HG03196 (cell line): ENCODE results near the gene MSANTD3.
"Not testable (repeated sequence)": the region's sequence is repeated elsewhere in the genome, so short reads cannot be mapped to it uniquely, and the experiment has no call there.

ENCODE experiments used
- ATAC-seq: cut with Tn5 transposase; IDR thresholded peaks from one replicate; pipeline ENCODE4 v1.9.1; 2021; ENCODE audit not compliant: unreplicated experiment

MSANTD3 gene

GRCh38 chr9:100426530-100427365 is at the start of gene MSANTD3:
MSANTD3 (plus strand) TSS chr9:100427143; CDS start chr9:100441939, 14,796 bp downstream.
- peak; percentile 74 for ATAC-seq

GRCh38 chr9:100379862-100380261 is 47.1 kb upstream of the MSANTD3 start:
- ATAC-seq, result no peak

DNA sequence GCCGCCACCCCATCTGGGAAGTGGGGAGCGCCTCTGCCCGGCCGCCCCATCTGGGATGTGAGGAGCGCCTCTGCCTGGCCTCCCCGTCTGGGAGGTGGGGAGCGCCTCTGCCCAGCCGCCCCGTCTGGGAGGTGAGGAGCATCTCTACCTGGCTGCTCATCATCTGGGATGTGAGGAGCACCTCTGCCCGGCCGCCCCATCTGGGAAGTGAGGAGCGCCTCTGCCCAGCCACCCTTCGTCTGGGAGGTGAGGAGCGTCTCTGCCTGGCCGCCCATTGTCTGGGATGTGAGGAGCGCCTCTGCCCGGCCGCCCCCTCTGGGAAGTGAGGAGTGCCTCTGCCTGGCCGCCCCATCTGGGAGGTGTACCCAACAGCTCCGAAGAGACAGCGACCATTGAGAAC is 34.0 kb upstream of the MSANTD3 start:
- not testable (repeated sequence) for ATAC-seq

DNA sequence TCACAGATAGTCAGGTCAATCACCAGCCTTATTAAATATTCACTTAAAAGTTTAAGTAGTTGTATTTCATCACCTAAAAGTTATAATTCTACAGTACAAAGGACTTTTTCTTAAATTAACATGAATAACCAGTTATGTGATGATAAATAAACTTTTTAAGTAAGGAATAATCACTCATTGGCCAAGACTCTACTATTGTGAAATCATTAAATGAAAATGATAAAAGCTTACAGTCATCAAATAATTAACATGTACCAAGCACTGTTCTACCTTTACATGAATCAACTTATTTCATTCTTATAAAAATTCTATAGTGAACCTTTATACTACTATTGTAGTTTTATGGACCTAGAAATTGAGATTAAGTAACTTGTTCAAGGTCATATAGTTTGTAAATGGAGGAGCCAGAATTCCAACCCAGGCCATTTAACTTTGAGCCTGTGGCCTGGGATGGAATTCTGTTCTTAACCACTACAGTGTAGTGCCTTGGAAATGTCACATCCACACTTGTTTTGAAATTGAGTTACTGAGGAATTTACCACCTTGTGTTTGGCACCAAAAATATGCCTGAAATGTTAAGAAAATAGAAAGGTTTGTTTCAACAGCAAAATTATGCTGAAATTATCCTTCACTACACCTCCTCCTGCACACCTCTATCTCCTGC is 32.8 kb upstream of the MSANTD3 start:
- no peak for ATAC-seq

DNA sequence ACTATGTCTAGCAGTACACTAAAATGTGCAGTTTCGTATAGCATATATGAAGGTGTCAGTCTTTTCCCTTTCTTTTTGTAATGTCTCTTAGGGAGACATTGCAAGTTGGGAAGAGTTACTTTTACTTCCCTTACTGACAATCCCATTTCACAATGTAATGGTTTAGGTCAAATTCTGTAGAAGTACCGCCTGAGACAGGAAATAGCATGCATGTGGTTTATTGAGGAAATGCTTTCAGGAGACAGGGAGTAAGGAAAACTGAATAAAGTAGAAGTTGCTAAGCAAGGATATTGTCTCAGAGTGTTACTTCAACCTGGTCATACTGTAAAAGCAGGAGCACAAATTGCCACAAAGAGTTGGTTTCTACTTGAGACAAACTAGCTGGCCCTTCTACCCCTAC is 32.1 kb upstream of the MSANTD3 start:
- ATAC-seq, result no peak

- ATAC-seq, result no peak
Observed at GRCh38 chr9:100396769-100397168, 30.2 kb upstream of the MSANTD3 start.

DNA sequence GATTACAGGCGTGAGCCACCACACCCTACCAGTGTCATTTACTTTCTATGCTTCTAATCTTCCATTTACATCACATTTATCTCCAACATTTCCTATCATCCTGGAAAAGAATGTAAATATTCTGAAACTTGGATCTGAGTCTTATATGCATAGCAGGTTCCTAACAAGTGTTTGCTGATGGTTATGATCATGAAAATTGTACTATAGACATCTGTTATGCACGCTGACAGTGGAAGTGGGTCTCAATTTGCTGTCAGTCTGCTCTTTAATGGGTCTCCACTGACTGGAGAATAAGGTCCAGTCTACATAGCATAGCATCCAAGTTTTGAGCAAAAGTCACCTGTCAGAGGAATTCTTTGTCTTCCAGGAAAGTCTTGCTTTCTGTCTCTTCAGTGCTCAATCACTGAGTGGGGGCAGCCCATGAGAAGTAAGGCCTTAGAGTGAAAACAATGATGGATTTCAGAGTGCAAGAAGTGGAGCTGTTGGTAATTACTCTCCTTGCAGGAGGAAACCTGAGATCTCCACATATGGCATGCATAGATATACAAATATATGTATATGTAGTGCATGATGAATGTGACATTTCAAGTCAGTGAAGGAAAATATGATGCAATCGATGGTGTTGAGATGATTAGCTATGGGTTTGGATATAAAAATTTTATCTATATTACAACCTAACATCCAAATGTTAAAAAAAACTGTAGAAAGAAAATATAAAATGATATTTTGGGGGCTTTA is 29.2 kb upstream of the MSANTD3 start:
- no peak for ATAC-seq

- ATAC-seq, result no peak
Observed at GRCh38 chr9:100401042-100401441, 25.9 kb upstream of the MSANTD3 start.

GRCh38 chr9:100406962-100407361 is 20.0 kb upstream of the MSANTD3 start:
- ATAC-seq, result no peak

GRCh38 chr9:100408546-100409175 is 18.3 kb upstream of the MSANTD3 start:
- ATAC-seq, result no peak

GRCh38 chr9:100409176-100409556 is 17.8 kb upstream of the MSANTD3 start:
- no peak for ATAC-seq

DNA sequence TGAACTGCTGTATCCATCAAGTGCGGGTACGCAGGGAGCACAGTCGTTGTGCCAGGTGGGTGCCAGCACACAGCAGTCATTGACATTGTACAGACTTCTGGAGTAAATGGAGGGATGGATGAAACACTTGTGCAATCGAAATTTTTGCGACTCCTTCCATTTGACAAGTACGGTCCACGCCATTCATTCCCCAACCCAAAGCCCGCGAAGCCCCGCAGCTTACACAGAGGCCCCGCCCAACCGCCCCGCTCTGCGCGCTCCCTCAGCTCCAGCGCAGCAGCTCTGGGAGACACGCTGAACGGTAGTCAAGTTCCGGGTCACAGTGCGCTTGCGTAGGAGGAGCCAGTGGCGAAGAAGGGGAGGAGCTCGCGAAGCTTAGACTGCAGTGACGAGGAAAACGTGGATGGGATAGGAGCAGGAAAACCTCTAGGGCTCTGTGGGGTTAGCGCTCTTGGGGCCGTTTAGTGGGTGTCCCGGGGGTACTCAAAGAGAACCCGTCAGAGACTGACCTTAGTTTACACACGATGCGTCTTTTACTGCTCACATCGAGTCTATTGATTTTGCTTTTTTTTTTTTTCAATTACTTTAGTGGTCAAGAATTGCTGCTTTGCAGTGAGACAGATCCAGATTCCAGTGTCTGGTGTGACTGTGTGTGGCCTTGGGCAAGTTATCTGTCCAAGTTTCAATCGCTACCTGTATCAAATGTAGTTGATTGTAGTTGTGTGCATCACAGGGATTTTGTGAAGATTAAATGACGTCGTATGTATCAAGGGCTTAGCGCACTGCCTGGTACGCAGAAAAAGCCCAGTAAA is 15.3 kb upstream of the MSANTD3 start:
- peak; percentile 100 for ATAC-seq

DNA sequence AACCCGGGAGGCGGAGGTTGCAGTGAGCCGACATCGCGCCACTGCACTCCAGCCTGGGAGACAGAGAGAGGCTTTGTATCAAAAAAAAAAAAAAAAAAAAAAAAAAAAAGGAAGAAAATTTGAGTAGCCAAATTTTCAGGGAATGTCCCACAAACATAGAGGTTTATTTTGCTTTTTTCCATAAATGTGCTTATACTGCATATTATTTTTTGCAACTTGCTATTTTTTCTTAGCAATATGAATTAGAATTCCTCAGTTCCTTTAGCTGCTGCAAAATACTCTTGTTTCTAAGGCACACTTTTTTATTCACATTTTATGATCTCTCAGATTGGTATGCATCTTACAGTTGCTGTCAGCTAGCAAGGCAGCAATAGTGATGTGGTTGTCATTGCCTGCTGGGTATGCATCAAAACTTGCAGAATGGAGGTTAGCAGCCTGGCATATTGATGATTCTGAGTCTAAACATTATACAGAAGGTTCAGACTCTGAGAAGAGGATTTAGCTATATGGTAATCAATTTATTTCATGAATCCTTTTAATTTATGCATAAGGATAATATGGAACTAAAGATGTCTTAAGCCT is 13.0 kb upstream of the MSANTD3 start:
- no peak for ATAC-seq

DNA sequence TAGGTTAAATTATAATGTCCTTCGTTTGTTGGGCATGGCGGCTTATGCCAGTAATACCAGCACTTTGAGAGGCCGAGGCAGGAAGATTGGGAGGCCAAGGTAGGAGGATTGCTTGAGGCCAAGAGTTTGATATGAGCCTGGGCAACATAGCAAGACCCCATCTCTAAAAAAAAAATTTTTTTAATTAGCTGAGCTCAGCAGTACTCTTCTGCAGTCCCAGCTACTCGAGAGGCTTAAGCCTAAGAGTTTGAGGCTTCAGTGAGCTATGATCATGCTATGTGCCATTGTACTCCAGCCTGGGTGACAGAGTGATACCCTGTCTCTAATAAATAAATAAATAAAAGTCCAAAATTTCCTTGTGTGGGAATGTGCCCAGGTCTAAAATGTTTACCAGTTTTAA is 9.1 kb upstream of the MSANTD3 start:
- no peak for ATAC-seq

GRCh38 chr9:100419166-100419565 is 7.8 kb upstream of the MSANTD3 start:
- no peak for ATAC-seq

DNA sequence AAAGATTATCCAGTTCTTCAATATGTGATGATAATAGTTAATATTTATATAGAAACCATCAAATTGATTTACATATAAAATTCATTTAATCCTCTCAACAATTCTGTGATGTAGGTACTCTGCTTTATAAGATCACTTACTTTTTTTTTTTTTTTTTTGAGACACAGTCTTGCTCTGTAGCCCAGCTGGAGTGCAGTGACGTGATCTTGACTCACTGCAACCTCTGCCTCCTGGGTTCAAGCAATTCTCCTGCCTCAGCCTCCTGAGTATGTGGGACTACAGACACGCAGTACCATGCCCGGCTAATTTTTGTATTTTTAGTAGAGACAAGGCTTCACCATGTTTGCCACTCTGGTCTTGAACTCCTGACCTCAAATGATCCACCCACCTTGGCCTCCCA is 5.8 kb upstream of the MSANTD3 start:
- not testable (repeated sequence) for ATAC-seq

DNA sequence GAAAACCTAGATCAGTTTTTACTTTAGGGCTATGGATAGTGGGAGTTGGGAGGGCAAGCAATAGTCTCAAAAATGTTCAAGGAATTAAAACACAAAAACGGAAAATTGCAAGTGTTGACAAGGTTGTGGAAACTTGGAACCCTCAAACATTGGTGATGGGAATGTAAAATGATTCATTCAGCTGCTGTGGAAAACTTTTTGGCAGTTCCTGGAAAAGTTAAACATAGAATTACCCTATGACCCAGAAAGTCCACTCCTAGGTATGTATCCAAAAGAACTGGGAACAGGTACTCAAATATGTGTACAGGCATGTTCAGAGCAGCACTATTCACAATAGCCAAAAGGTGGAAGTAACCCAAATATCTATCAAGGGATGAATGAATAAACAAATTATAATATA is 1.2 kb upstream of the MSANTD3 start:
- ATAC-seq, result no peak

DNA sequence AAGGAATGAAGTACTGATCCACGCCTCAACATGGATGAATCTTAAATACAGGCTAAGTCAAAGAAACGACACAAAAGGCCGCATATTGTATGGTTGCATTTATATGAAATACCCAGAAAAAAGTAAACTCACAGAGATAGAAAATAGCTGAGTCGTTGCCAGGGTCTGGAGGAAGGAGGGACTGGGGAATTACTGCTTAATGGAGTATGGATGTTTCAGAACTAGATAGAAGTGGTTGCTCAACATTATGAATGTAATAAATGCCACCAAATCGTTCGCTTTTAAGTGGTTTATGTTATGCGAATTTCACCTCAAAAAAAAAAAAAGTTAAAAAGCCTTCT is 784 bp upstream of the MSANTD3 start:
- no peak for ATAC-seq

DNA sequence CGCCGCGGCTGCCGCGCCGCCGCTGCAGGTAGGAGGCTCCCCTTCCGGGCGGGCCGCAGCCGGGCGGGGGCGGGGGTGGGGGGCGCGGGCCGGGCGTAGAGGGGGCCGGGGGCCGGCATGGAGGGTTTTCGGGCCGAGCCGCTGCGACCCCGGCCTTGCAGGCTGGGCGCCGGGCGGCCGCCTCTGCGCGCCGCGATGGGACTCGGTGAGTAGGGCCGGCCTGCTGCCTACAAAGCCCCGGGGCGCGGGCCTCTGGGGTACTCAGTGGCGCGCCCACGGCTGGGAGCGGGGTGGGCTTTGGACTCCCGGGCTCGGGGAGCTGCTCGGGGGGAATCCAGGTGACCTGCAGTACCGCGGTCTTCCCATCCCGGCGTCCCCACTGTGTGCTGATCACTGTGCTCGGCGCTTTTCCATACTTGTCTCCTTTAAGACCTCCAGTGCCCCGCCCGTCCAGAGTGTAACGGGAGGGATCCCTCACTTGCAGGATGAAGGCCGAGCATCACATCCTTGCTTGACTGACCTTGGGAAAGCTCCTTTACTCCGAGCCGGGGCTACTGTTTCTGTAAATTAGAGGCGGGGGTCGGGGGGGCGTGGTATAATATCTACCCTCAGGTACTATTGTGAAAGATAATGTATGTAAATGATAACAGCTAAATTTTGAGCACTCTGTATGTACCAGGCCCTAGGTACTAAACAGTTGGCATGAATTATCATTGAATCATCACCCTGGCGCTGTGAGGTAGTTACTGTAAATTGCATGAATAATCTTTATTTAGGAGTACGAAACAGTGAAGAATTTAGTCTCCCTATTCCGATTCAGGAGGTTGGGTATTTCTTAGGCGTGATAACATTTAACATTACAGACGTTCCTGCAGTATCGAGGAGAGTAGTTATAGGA is 672 bp downstream of the MSANTD3 start:
- ATAC-seq, result peak; percentile 39
